Coronary artery (tissue), 2 donors: ENCODE results near the gene NUP210.

ENCODE experiments used
- DNase-seq: peaks from one replicate; pipeline ENCODE4 v3.0.0-alpha.2; 2017; ENCODE audit warnings: low spot score
- H3K27ac ChIP-seq, 2 donors: fragments of 200-600 bp; sonication (generic); one replicate each; pipeline ENCODE4 v1.5.1; 2016 to 2019
- H3K4me3 ChIP-seq: fragments of 200-600 bp; sonication (generic); 2 replicates; pipeline ENCODE4 v1.5.1; 2016; ENCODE audit warnings: mild to moderate bottlenecking, moderate library complexity
- TF ChIP-seq, protein P1 (sequence below): fragments of 200-600 bp; sonication (generic); IDR thresholded peaks from one replicate; pipeline ENCODE4 v1.5.1; 2019; ENCODE audit warnings: antibody characterized with exemption

NUP210 gene

DNA sequence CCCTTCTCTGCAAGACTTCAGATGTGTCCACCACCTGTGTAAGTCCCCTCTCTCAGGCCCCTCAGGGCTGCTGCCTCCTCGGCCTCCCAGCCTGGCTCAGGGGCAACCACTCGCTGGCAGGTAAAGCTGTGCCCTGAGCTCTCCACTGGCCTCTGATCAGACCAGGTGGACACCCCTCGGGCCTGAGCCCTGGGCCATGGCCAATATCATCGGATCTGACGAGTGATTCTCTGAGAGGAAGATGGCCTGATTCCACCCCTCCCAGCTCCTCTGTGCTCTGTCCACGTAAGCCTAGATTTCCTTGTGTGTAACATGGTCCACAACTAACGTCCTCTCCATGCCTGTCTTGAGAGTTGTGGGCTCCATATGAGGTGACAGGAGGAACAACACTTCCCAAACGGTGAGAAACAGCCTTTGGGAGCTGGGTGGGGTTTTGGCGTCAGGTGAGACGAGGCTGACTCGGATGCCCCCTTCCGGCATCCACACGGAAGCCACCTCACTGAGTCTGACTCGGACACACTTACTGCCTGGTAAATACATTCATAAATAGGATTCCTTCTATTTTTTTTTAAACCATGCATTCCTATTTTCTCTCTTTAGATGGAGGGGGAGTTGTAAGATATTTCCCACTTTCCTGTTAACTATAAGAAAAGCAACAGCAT lies 86.8 kb downstream of the NUP210 start:
- Histone ChIP-seq H3K4me3 (no peak overlapping the region), H3K27ac (no peak overlapping the region)
- DNase-seq, result no peak
- TF ChIP-seq, protein P1, sequence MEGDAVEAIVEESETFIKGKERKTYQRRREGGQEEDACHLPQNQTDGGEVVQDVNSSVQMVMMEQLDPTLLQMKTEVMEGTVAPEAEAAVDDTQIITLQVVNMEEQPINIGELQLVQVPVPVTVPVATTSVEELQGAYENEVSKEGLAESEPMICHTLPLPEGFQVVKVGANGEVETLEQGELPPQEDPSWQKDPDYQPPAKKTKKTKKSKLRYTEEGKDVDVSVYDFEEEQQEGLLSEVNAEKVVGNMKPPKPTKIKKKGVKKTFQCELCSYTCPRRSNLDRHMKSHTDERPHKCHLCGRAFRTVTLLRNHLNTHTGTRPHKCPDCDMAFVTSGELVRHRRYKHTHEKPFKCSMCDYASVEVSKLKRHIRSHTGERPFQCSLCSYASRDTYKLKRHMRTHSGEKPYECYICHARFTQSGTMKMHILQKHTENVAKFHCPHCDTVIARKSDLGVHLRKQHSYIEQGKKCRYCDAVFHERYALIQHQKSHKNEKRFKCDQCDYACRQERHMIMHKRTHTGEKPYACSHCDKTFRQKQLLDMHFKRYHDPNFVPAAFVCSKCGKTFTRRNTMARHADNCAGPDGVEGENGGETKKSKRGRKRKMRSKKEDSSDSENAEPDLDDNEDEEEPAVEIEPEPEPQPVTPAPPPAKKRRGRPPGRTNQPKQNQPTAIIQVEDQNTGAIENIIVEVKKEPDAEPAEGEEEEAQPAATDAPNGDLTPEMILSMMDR, result no peak

DNA sequence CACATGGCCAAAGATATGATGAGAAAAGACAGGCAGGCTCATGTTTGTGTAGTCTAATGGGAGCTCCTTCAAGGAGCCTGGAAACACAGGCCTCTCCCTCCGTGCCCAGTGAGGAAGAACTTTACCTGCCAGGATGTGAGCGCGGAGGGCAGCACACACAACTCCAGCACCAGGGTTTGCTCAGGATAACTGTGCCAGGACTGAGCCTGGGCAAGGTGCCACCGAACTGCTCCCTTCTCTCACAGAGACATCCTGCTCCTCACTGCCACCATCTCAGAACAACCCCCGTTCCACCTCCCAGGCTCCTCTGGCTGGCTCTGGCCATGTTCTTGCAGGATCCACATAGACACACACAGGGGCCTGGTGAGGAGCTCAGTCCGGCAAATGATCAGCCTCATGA lies 87.4 kb downstream of the NUP210 start:
- H3K27ac ChIP-seq, result no peak overlapping the region
- no peak overlapping the region for H3K4me3 ChIP-seq
- no peak for DNase-seq
- TF ChIP-seq, protein P1, result no peak

DNA sequence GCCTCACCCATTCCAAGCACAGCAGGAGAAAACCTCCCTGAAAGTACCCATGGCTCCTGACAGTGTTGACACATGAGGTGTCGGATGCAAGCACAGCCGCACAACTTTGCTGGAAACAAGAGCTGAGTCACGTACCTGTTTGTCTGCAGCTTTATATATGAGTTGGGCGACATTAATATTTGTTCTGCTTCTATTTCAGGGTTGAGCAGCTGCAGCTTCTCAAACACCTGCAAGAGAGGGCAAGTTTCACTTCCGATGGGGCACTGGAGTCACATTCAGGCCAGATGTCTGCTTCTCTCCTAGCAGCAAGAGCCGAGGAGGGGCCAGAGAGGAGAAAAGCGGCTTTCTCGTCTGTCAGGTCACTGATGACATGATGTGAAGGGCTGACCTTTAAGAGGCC lies 88.0 kb downstream of the NUP210 start:
- H3K4me3 ChIP-seq, result no peak overlapping the region
- TF ChIP-seq, protein P1, result no peak
- H3K27ac ChIP-seq, result no peak overlapping the region
- no peak for DNase-seq

DNA sequence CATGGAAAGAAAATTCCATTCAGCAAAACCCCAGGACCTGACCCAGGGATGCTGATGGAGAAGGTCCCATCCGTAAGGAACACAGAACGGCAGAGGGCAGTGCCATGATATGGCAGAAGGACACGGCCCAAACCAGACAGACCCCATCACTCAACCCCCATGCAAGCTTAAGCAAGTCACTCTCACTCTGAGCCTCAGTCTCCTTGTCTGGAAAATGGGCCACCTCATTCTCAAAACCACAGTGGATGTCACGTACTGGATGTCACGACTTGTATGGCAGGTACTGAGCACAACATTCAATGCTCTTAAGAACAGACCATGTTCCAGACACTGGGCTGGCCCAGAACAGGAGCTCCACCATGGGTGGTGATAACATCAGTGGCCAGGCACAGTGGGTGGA lies 90.4 kb downstream of the NUP210 start:
- H3K27ac ChIP-seq, result no peak overlapping the region
- TF ChIP-seq, protein P1, result no peak
- no peak overlapping the region for H3K4me3 ChIP-seq
- no peak for DNase-seq

DNA sequence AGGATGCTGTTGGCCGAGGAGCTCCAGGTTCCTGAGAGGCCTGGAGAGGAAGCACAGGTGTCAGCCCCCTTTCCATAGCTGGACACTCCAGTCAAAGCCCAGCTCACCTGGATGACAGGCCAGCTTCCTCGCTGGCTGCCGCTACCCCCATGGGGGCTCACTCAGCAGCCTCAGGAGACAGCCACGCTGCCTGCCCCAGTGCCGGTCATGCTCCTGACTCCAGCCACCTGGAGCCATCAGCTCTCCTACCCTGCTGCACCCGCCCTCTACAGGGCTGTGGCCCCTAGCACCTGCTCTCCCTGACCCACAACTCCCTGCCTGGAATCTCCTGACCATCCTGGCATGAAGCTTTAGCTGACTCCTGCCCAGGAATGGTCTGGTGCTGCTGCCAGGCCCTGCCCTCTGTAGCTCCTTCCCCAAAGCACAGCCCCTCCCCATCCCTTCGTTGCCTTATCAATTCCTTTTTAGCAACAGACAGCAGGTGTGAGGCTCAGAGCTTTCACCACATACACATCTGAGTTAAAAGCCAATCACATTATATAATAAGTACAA lies 94.2 kb downstream of the NUP210 start:
- no peak overlapping the region for H3K4me3 ChIP-seq
- no peak for DNase-seq
- TF ChIP-seq, protein P1, result no peak
- no peak overlapping the region for H3K27ac ChIP-seq

DNA sequence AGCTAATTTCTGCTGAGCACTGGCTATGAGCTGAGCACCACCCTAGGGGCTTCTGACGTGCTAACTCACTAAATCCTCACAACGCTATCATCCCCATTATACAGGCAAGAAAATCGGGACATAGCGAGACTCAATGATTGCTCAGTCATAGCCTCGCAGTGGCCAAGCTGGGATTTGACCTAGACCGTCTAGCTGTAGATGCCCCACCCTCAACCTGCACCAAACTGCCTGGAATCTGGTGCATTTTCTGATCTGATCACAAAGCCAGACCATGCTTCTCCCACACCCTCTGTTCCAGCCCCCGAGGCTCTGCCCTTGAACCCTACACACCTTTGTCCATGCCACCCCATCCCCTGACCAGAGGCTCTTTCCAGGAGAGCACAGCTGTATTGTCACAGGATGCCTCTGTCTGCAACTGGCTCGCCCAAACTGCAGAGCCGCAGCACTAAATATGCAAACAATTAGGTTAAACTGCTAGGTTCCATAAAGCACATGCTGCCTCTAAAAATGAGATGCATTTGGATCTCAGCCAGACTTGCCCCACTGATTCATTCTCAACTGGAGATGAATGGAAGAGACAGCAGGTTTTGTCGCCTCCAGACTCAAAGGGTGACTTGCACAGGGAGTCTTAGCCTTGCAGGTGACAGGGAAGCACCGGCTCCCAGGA lies 95.2 kb downstream of the NUP210 start:
- Histone ChIP-seq H3K4me3 (no peak overlapping the region), H3K27ac (no peak overlapping the region)
- DNase-seq, result no peak
- TF ChIP-seq, protein P1, result no peak

DNA sequence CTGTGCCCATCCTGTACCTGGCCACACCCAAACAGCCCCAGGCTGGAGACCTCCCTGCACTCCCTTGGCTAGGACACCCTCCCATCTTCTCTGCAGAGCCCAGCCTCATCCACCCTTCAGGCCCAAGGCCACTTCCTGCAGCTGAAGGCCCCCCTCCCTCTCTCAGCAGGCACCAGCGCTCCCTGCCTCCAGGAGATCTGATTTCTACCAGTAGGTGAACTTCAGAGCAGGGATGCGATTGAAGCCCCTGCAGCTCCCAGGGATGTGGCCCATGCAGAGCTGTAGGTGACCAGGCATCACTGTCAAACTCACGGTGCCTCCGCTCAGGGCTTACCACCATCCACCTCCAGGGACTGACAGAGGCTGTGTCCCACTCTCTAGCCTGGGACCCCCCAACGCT lies 96.3 kb downstream of the NUP210 start:
- TF ChIP-seq, protein P1, result no peak
- DNase-seq, result no peak
- Histone ChIP-seq H3K4me3 (no peak overlapping the region), H3K27ac (no peak overlapping the region)
